ENCODE measurements around the gene ABCD2.

- no peak for TF ChIP-seq SUZ12 (IDR thresholded peaks at IDR 0.05)
- TF ChIP-seq FOXM1 (IDR thresholded peaks at IDR 0.05; ENCODE audit: borderline replicate concordance), result no peak
- no peak for TF ChIP-seq PKNOX1 (IDR thresholded peaks at IDR 0.05)
- TF ChIP-seq NFRKB (IDR thresholded peaks at IDR 0.05), result no peak
- no peak for TF ChIP-seq FOXA1 (IDR thresholded peaks at IDR 0.05)
- no peak for TF ChIP-seq BHLHE40 (IDR thresholded peaks at IDR 0.05; ENCODE audit: borderline replicate concordance)
- no peak for TF ChIP-seq ELF4 (IDR thresholded peaks at IDR 0.05)
- no peak for TF ChIP-seq ZNF384 (IDR thresholded peaks at IDR 0.05)
- TF ChIP-seq ARNT (IDR thresholded peaks at IDR 0.05), result no peak
Observed at GRCh38 chr12:39623919-39624318, 4.3 kb upstream of the ABCD2 start.

All from HEK293T (cell line).